ENCODE results near the gene SLC44A5. TPM values are rescaled to one million over a fixed set of nuclear protein-coding genes. Genes with fewer than 3 reads are reported as not detected.

SLC44A5 gene
- total RNA-seq, 4 donors from 2014 or later: 0.25 to 0.37 (median 0.34) TPM

DNA sequence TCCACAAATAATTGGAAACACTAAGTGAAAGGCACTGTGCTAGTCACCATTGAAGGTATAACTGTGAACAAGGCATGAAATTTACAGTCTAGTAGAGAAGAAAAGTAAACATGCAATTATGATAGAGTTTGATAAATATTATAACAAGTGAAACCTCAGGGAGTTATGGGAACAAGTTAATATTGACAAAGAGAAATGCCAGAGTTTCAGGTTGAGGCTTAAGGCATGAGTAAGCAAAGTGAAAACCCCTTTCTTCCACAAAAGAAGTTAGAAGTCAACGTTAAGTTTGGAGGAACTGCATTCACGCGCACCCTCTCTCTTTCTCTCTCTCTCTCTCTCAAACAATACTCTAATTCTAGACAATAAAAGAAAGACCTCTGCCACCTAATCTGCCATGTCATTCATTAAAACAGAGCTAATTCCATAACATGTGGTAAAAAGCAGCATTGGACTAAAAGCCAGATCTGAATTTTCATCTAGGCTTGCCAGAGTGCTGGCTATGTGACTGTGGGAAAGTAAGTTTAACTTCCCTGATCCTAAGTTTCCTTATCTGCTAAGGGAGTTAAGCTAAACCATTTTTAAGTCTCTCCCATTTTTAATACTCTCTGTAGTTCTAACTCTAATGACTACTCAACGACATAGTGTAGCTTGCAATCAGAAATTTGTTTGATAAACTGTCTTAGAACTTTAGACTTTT lies 22.0 kb downstream of the SLC44A5 start:
- no peak for ATAC-seq (ENCODE audit: low FRiP score)
- TF ChIP-seq, protein P1, sequence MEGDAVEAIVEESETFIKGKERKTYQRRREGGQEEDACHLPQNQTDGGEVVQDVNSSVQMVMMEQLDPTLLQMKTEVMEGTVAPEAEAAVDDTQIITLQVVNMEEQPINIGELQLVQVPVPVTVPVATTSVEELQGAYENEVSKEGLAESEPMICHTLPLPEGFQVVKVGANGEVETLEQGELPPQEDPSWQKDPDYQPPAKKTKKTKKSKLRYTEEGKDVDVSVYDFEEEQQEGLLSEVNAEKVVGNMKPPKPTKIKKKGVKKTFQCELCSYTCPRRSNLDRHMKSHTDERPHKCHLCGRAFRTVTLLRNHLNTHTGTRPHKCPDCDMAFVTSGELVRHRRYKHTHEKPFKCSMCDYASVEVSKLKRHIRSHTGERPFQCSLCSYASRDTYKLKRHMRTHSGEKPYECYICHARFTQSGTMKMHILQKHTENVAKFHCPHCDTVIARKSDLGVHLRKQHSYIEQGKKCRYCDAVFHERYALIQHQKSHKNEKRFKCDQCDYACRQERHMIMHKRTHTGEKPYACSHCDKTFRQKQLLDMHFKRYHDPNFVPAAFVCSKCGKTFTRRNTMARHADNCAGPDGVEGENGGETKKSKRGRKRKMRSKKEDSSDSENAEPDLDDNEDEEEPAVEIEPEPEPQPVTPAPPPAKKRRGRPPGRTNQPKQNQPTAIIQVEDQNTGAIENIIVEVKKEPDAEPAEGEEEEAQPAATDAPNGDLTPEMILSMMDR (IDR thresholded peaks at IDR 0.05): no peak

DNA sequence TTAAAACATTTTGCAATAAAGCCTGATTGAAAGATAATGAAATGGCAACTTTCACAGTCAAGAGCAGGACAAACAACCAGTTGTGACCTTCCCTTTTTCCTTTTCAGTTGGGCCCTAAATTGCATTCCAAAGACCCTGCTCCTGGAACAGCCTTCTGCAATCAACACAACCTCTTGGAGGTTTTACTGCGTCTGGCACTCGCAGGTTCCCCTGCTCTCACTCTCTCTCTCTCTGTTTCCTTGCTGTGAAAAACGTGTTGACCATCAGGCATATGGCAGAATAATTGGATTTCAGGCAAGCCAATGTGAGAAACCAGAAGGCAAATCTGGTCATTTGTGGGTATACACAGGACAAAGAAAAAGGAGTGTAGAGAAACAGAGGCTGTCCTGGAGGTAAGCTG lies 23.2 kb downstream of the SLC44A5 start:
- DNase-seq (ENCODE audit: low spot score): no peak
- no peak for ATAC-seq (ENCODE audit: low FRiP score)
- TF ChIP-seq, protein P1 (IDR thresholded peaks at IDR 0.05): no peak

More for the DNA sequence above, 22.0 kb downstream of the SLC44A5 start:
- DNase-seq (ENCODE audit: low spot score): no peak

DNA sequence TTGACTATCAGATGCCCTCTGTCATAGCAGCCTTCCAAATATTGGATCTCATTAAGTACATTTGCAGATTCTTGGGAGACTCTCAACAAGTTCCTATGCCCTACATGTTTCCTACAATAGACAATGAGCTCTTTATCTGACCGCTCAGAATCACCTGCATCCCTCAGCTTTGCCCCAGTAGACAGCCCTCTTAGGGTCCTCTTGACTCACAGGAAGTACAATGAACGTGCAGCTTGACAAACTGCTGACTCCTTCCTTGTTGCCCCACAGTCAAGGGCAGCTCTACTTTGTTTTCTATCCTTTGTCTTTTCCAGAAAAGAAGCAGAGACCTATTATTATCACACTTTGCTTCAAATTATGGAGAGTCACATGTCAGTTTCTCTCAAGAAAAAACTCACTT lies 27.6 kb downstream of the SLC44A5 start:
- DNase-seq (ENCODE audit: low spot score) (no peak), ATAC-seq (ENCODE audit: low FRiP score) (no peak)
- TF ChIP-seq, protein P1 (IDR thresholded peaks at IDR 0.05): no peak

DNA sequence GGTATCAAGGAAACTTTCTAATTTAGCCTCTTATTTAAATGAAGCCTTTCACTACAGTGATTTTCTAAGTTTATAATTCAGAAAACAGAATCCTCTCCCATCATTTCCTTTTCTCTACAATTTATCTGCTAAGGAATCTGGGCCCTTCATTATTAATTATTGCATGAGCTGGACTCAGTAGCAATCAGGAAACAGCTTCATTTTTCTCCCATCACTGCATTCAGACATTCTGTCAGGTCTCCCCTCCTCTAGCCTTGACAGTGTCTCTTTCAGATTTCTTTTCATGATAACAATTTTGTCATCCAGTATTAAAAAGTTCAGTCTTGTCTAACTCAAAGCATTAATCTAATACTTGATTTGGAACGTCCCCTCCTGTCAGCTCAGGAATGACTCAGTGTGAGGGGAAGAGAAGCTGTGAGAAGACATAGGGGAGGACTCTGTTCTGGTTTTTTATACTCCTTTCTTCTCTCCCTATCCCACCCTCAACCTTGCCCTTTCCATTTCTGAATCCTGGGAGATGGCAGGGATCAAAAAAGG lies 28.1 kb downstream of the SLC44A5 start:
- TF ChIP-seq, protein P1 (IDR thresholded peaks at IDR 0.05): no peak
- no peak for ATAC-seq (ENCODE audit: low FRiP score)
- DNase-seq (ENCODE audit: low spot score): no peak

DNA sequence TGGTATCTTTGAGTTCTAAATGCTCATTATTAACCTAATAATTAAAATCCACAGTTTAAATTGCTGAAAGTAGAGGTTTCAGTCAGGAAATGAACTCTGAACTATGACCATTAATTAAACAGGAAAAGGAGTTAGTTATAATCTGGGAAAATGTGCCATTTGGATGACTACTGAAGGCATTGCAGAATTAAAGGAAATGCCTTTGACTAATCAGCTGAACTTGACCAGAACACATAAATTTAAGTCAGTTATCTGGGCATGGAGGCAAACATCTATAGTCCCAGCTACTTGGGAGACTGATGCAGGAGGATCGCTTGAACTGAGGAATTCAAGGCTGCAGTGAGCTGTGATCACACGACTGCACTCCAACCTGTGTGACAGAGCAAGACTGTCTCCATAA lies 31.9 kb downstream of the SLC44A5 start:
- ATAC-seq (ENCODE audit: low FRiP score): no peak
- no peak for DNase-seq (ENCODE audit: low spot score)
- TF ChIP-seq, protein P1 (IDR thresholded peaks at IDR 0.05): no peak

DNA sequence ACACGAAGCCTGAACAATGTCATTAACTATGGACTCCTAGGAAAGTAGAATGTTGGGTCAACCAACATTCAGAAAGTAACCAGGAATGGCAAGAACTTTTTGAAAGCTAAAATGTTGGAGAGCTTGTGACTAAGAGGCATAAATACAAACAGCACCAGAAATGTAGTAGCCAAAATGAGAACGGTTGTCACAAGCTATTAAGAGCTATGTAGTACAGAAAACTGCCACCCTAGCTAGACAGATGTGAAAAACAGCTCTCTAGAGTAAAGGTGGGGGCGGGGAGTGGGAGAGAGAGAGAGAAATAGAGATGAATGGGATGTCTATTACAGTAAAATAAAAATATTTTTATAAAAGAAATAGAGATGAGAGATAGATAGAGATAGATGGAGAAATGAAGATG lies 35.1 kb downstream of the SLC44A5 start:
- ATAC-seq (ENCODE audit: low FRiP score) (no peak), DNase-seq (ENCODE audit: low spot score) (no peak)
- TF ChIP-seq, protein P1 (IDR thresholded peaks at IDR 0.05): no peak

DNA sequence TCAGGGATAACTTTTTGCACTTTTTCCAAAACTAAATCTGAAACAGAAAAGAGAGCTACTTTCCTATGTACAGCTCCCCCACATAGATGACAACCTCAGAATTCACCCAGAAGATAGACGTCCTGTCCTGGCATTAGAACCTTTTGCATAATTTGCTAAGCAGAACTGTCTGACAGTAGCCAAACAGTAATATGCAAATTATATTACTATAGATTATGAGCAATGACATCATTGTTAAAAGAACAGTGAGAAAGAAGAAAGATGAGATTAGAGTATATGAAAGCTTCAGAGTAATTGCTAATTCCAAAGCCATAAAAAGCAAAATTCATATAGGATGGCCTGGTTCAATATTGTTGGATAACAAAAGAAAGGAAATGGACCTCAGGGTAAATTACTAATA lies 43.7 kb downstream of the SLC44A5 start:
- no peak for DNase-seq (ENCODE audit: low spot score)
- TF ChIP-seq, protein P1 (IDR thresholded peaks at IDR 0.05): no peak
- ATAC-seq (ENCODE audit: low FRiP score): no peak

Measured in omental fat pad (tissue), 4 donors.